Tibial nerve (tissue), 4 donors: ENCODE results near the gene FAM229B. TPM values are rescaled to one million over a fixed set of nuclear protein-coding genes. Genes with fewer than 3 reads are reported as not detected.
A peak's percentile ranks its signal among the peaks of the same experiment; 100 is the strongest.

Experiments used
- DNase-seq, 2 donors: peaks; one replicate each; pipeline ENCODE4 v3.0.0-alpha.2; 2019; ENCODE audit warnings: low spot score in 2 of 2
- H3K27ac ChIP-seq, 4 donors: fragments of 200-600 bp; sonication (generic) in 3 of 4; one replicate each; pipeline ENCODE4 v1.5.1; 2017 to 2019; ENCODE audit warnings: mild to moderate bottlenecking in 1 of 4
- H3K27me3 ChIP-seq, 2 donors: fragments of 200-600 bp; sonication (generic) in 1 of 2; one replicate each; pipeline versions ENCODE4 v1.5.1 to v1.6.0; 2017 to 2019
- H3K36me3 ChIP-seq, 3 donors: fragments of 200-600 bp; sonication (generic); one replicate each; pipeline ENCODE4 v1.5.1; 2018 to 2019
- H3K4me1 ChIP-seq, 4 donors: fragments of 200-600 bp; sonication (generic) in 3 of 4; one replicate each; pipeline ENCODE4 v1.5.1; 2017 to 2019
- H3K4me3 ChIP-seq, 4 donors: fragments of 200-600 bp; sonication (generic) in 3 of 4; one replicate each; pipeline ENCODE4 v1.5.1; 2017 to 2019; ENCODE audit warnings: mild to moderate bottlenecking in 1 of 4, moderate library complexity in 1 of 4
- H3K9me3 ChIP-seq, 4 donors: fragments of 200-600 bp; sonication (generic) in 3 of 4; one replicate each; pipeline ENCODE4 v1.5.1; 2017 to 2019
- EP300 ChIP-seq, 2 donors: sonication (generic); formaldehyde crosslinking; IDR thresholded peaks; one replicate each; pipeline ENCODE4 v1.6.1; 2017; ENCODE audit warnings: antibody characterized with exemption in 2 of 2, mild to moderate bottlenecking in 1 of 2
- POLR2A ChIP-seq, 2 donors: fragments of 450-650 bp; IDR thresholded peaks; one replicate each; pipeline ENCODE4 v1.6.1; 2017; ENCODE audit warnings: antibody characterized with exemption in 2 of 2, mild to moderate bottlenecking in 2 of 2, moderate library complexity in 2 of 2
- WGBS, 2 donors: methylation state at CpG; one replicate each; pipeline ENCODE4 v1.1.5; 2018; 5-methylcytosine and 5-hydroxymethylcytosine counted together
- total RNA-seq, 4 donors: library from RNA; depleted of rRNA; stranded (reverse); fragments of >200 nt; gene quantifications; one replicate each; pipeline ENCODE4 v1.1.0, GENCODE V29; 2016
- TF ChIP-seq, protein P1 (sequence below), 5 experiments: fragments of 200-600 bp in 3 of 5; fragments of 450-650 bp in 2 of 5; sonication (generic) in 3 of 5; IDR thresholded peaks; one replicate each; pipeline ENCODE4 v1.5.1; 2016 to 2019; ENCODE audit warnings: antibody characterized with exemption in 5 of 5, mild to moderate bottlenecking in 3 of 5, moderate library complexity in 2 of 5

The FAM229B gene, protein sequence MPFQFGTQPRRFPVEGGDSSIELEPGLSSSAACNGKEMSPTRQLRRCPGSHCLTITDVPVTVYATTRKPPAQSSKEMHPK
- 10 to 100 TPM; 18.0 to 32.1 (median 23.9) TPM for total RNA-seq

DNA sequence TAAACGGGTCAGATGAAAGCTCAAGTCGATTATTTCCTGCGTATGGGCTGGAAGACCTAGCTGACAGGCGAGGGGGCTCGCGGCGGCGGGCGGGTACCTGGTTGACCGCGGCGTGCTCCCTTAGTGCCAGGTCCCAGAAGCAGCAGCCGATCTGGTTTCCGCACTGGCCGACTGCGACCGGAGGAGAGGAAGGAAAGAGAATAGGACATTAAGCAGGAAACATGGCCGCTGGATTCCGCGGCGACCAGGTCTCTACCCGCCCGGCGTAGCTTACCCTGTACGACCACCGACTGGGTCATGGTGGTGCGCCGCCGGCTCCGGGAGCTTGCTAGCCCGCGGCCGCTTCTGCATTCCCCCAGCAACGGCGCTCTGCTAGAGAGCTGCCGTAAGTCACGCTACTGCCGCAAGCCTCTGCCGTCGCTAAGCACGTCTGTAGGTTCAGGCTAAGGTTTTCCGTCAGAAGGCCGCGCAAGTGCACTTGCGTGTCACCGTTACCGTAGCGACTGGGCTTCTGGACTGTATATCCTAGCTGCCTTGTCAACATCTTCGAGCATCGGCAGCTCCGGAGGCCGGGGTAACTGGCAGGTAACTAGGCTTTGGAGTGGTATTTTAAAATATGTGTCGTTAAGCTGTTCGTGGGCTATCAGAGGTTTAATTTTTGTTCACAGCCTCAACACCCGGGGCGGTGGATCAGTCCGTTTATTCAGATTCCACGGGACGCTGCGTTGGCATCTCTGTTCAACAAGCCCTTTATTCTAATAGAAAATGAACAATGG, at the start of gene FAM229B, which contains the start of gene TUBE1:
FAM229B (plus strand) TSS at position 456 of the 776 bp plus-strand sequence. CDS start 11,693 bp downstream, outside the sequence.
TUBE1 (minus strand) TSS at position 347 of the 776 bp plus-strand sequence; CDS start at position 299, 48 bp downstream.
- H3K27ac ChIP-seq = peak within 1 kb of the TSS; percentile 76 to 90 (median 86)
- 0 to 1% methylated on average over 51 to 55 of the region's 60 CpGs for WGBS, 2 donors
- DNase-seq = peak; percentile 77 to 83
- peak within 1 kb of the TSS; percentile 70 to 87 (median 77) for H3K4me3 ChIP-seq
- peaks cover 0 to 22% (median 0%) of the 10 kb centered on the region in 3 donors for H3K36me3 ChIP-seq
- H3K27me3 ChIP-seq = no peaks in the 10 kb centered on the region
- no peaks in the 10 kb centered on the region for H3K9me3 ChIP-seq
- TF ChIP-seq EP300 (IDR thresholded peaks at IDR 0.05) (peak; percentile 63 to 92), POLR2A (IDR thresholded peaks at IDR 0.05) (peak; percentile 54 to 77)
- TF ChIP-seq, protein P1, sequence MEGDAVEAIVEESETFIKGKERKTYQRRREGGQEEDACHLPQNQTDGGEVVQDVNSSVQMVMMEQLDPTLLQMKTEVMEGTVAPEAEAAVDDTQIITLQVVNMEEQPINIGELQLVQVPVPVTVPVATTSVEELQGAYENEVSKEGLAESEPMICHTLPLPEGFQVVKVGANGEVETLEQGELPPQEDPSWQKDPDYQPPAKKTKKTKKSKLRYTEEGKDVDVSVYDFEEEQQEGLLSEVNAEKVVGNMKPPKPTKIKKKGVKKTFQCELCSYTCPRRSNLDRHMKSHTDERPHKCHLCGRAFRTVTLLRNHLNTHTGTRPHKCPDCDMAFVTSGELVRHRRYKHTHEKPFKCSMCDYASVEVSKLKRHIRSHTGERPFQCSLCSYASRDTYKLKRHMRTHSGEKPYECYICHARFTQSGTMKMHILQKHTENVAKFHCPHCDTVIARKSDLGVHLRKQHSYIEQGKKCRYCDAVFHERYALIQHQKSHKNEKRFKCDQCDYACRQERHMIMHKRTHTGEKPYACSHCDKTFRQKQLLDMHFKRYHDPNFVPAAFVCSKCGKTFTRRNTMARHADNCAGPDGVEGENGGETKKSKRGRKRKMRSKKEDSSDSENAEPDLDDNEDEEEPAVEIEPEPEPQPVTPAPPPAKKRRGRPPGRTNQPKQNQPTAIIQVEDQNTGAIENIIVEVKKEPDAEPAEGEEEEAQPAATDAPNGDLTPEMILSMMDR (IDR thresholded peaks at IDR 0.05) = peak in 2 of 5 experiments; percentile 27 to 33
- H3K4me1 ChIP-seq = peaks cover 0 to 29% (median 5%) of the 10 kb centered on the region in 4 donors

DNA sequence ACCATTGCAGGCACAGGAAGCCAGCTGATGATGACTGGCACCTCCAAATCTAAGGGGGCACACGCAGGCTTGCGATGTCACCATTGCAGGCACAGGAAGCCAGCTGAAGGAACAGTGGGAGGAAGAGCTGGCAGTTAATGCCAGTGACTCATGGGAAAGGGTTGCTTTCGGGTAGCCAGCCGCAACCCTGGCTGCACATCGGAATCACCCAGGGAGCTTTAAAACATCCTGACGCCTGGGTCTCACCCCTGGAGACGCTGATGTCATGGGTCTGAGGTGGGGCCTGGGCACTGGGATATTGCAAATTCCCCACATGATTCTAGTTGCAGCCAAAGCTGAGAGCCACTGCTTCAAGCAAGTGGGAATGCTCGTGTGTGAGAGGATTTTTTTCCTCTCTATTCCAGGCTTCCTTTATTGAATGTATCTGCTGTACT, 49.6 kb upstream of the FAM229B start:
- Histone ChIP-seq H3K4me3 (no peak overlapping the region), H3K36me3 (no peaks in the 10 kb centered on the region), H3K4me1 (peaks cover 0 to 94% (median 47%) of the 10 kb centered on the region in 4 donors), H3K27me3 (no peaks in the 10 kb centered on the region), H3K27ac (peak overlapping the region; percentile 78 to 96 (median 86)), H3K9me3 (no peaks in the 10 kb centered on the region)
- peak; percentile 76 to 80 for DNase-seq
- TF ChIP-seq, protein P1 (IDR thresholded peaks at IDR 0.05) = no peak
- TF ChIP-seq EP300 (IDR thresholded peaks at IDR 0.05) (peak; percentile 47 to 90), POLR2A (IDR thresholded peaks at IDR 0.05) (peak in 1 of 2 donors; percentile 26)
- WGBS, 2 donors = 20 to 25% methylated on average over 8 of the region's 8 CpGs

DNA sequence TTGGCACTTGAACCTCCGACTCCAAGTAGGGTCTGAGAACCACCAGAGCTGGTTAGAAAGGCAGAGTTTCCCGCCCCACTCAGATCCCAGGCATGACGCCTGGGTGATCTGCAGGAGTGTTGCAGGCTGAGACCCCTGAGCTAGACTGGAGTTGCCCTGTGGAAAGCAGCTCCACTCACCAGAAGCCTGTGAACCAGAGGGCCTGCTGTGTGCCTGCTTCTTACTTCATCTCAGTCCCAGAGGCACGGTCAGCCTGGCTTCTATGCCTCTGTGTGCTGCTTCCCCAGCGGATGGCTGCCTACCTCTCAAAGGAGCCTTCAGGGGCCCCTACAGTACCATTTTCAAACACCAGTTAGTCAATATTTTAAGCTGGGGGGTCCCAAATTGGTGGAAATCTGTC, 49.1 kb upstream of the FAM229B start:
- Histone ChIP-seq H3K4me1 (peaks cover 0 to 94% (median 47%) of the 10 kb centered on the region in 4 donors), H3K27me3 (no peaks in the 10 kb centered on the region), H3K27ac (peak overlapping the region; percentile 78 to 96 (median 86)), H3K9me3 (no peaks in the 10 kb centered on the region), H3K4me3 (no peak overlapping the region), H3K36me3 (no peaks in the 10 kb centered on the region)
- no peak for TF ChIP-seq EP300 (IDR thresholded peaks at IDR 0.05)
- TF ChIP-seq POLR2A (IDR thresholded peaks at IDR 0.05) = no peak
- 57 to 64% methylated on average over 5 of the region's 5 CpGs for WGBS, 2 donors
- no peak for DNase-seq

DNA sequence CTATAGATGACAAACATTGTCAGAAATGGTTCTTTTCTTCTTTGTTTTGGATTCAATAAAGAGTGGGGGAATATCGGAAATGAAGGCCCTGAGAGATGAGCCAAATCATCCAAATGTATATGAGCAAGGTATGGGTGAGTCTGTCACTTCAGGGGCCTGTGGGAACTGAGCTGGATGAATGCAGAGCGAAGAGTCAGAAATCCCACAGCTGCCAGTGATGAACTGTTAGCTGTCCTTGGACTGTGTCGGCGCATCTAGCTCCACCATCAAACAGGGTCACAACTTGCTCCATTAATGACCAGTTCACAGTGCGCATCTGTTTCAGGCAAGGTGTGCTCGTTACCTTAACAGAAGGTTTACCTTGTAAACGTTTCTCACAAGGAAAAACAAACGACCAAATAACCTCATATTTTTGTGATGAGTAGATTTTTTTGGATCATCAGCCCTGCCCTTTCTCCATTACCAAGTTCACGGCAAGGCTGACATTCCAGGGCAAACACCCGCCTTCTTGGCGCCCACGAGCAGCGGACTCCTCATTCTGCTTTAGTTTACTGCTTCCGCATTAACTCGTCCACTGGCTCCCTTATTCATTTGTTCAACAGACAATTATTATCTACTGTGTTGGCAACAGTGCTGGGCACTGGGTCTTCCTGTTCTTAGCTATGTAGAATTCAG, 48.5 kb upstream of the FAM229B start:
- H3K4me1 ChIP-seq = peaks cover 0 to 89% (median 47%) of the 10 kb centered on the region in 4 donors
- H3K27me3 ChIP-seq = no peaks in the 10 kb centered on the region
- no peaks in the 10 kb centered on the region for H3K9me3 ChIP-seq
- TF ChIP-seq POLR2A (IDR thresholded peaks at IDR 0.05) = no peak
- peak in 1 of 2 donors; percentile 76 for TF ChIP-seq EP300 (IDR thresholded peaks at IDR 0.05)
- TF ChIP-seq, protein P1 (IDR thresholded peaks at IDR 0.05) = no peak
- DNase-seq = no peak
- H3K4me3 ChIP-seq = no peak overlapping the region
- H3K27ac ChIP-seq = peak overlapping the region; percentile 78 to 96 (median 86)
- H3K36me3 ChIP-seq = no peaks in the 10 kb centered on the region
- WGBS, 2 donors = 52 to 57% methylated on average over 15 of the region's 15 CpGs

GRCh38 chr6:112039431-112039770, 48.0 kb upstream of the FAM229B start:
- no peaks in the 10 kb centered on the region for H3K9me3 ChIP-seq
- H3K27ac ChIP-seq = peak overlapping the region; percentile 78 to 96 (median 86)
- H3K27me3 ChIP-seq = no peaks in the 10 kb centered on the region
- peaks cover 0 to 83% (median 44%) of the 10 kb centered on the region in 4 donors for H3K4me1 ChIP-seq
- no peak for DNase-seq
- TF ChIP-seq, protein P1 (IDR thresholded peaks at IDR 0.05) = no peak
- peak in 1 of 2 donors; percentile 7 for TF ChIP-seq EP300 (IDR thresholded peaks at IDR 0.05)
- 40 to 89% methylated on average over 2 of the region's 2 CpGs for WGBS, 2 donors
- H3K4me3 ChIP-seq = no peak overlapping the region
- H3K36me3 ChIP-seq = no peaks in the 10 kb centered on the region
